ENCODE measurements around the gene CDK9.
A peak's percentile ranks its signal among the peaks of the same experiment; 100 is the strongest.
"Not testable (repeated sequence)": the region's sequence is repeated elsewhere in the genome, so short reads cannot be mapped to it uniquely, and the experiment has no call there.

CDK9 gene

GRCh38 chr9:127780126-127780885 lies 5.5 kb upstream of the CDK9 start:
- DNase-seq (ENCODE audit: low spot score): no peak

DNA sequence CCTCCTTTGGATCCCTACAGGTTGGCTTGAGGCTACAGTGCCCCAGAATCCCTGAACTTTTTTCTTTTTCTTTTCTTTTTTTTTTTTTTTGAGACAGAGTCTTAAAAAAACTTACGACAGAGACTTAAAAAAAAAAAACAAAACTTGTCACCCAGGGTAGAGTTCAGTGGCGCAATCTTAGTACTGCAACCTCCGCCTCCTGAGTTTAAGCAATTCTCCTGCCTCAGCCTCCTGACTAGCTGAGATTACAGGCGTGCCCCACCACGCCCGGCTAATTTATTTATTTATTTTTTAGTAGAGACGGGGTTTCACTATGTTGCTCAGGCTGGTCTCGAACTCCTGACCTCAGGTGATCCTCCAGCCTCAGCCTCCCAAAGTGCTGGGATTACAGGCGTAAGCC lies 4.9 kb upstream of the CDK9 start:
- not testable (repeated sequence) for DNase-seq (ENCODE audit: low spot score)

GRCh38 chr9:127781806-127782205 lies 4.0 kb upstream of the CDK9 start:
- DNase-seq (ENCODE audit: low spot score): no peak

DNA sequence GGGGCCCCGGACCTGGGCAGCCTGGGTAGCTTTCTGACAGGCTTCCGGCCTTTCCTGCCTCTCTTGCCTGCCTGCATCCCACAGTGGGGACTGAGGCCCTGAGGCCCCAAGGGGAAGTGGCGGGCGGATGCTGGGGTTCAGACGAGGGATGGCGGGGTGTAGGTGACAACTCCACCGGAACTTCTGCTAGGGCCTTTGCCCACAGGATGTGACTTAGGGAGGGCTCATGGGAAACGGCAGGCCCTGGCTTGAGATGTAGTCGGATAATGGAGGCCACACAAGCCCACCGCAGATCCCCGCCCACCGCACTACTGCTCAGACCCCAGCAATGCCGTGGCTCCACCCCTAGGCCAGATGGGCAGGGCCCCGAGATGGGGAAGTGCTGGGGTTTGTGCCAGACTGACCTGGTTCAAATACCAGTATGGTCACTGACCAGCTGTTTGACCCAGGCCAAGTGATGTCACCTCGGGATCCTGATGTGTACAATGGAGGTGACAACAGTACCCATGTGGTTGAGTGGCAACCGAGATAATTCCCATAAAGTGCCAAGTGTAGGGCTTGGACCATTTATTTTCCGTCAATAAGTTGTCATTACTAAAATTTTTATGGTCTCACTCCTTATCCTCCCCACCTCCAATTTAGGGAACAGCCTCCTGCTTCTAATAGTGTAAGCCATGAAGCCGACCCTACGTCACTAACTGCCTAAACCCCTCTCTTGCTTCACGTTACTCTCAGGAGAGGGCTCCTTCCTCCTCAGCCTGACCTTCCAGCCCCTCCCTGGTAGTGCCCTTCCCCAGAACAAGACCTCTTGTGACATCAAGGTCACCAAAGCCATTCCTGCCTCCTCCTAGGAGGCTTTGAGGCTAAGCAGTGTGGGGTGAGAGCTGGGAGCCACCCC lies 2.5 kb upstream of the CDK9 start:
- DNase-seq (ENCODE audit: low spot score): no peak

DNA sequence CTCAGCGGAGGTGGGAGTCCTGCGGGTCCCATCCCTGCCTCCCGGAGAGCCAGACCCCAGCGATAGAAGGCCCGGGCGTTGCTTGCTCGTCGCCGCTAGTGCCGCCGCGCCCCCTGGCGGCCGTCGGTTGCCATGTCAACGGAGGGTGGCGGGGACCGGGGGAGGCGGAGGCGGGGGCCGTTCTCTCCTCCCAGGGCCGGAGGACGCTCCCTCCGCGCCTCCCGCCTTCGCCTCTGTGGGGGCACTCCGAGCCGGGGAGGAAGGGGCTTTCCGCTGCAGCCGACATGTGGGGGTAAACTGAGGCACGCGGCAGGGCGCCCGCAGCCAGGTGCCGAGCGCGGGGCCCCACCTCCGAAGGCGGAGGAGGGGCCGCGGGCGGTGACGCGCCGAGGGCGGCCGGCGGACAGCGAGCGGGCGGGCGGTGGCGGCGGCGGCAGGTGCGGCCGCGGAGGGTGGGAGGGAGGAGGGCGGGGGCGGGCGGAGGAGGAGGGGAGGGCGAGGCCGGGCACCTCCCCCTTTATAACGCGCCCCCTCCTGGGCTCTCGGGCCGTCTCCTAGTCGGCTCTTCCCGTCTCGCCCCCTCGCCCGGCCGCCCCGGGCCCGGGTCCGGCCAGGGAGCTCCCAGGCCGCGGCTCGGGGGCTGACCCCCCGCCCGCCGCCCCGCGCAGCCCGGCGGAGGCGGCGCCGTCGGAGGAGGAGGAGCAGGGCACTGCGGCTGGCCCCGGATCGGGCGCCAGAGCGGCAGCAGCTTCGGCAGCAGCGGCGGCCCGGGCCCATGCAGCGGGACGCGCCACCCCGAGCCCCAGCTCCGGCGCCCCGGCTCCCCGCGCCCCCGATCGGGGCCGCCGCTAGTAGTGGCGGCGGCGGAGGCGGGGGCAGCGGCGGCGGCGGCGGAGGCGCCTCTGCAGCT lies 556 bp upstream of the CDK9 start:
- DNase-seq (ENCODE audit: low spot score): peak; percentile 96

DNA sequence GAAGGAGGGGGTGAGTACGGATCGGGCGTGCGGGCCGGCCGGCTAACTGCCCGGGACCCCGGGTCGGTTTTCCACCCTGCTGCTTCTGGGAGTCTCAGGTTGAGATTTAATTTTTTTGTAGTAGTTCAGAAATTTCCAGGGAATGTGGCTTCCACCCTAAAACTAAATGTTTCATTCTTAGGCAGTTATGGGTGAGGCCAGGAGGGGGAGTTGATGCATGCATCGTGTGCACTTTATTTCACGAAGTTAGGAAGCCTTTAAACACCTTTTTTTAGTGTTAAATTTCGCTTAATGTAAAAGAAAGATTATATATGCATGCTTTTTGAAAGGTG lies 905 bp downstream of the CDK9 start:
- DNase-seq (ENCODE audit: low spot score): peak; percentile 71

- no peak for DNase-seq (ENCODE audit: low spot score)
Observed at GRCh38 chr9:127788337-127789011, 2.6 kb downstream of the CDK9 start.

GRCh38 chr9:127789179-127789578 lies 3.3 kb downstream of the CDK9 start:
- no peak for DNase-seq (ENCODE audit: low spot score)

- no peak for DNase-seq (ENCODE audit: low spot score)
Observed at GRCh38 chr9:127790094-127790855, 4.4 kb downstream of the CDK9 start.

DNA sequence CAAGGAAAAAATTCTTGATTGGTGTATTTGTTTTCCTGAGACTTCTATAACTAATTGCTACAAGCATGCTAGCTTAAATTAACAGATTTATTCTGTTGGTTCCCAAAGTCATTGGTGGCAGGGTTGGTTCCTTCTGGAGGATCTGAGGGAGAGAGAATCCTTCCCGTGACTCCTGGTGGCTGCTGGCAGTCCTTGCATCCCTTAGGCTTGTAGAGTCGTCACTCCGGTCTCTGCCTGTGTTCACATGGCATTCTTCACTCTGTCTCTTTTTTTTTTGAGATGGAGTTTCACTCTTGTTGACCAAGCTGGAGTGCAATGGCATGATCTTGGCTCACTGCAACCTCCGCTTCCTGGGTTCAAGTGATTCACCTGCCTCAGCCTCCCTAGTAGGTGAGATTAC lies 5.3 kb downstream of the CDK9 start:
- no peak for DNase-seq (ENCODE audit: low spot score)

DNA sequence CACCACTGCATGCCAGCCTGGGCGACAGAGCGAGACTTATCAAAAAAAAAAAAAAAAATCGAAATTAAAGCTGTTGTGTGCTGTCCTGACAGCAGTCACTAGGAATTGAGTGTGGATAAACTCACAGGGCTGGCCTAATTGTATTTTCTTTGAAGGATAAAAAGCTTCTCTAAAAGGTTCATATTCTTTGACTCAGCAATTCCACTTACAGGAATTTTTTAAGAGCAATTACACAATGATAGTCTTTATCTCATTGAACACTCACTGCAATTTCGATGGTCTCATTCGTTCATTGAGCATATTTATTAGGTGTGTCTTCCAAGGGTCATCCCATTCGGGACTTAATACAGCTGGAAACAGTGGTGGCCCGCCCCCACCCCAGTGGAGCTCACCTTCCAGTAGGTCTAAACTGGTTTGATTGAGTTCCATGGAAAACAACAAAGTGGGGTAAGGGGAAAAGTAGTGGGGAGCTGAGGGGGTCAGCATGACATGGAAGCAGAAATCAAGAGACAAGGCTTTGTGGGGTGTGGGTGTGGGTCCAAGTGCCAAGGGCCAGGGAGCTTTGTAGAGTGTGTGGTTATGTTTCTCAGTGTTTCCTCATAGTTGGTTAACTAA lies 6.7 kb downstream of the CDK9 start:
- no peak for DNase-seq (ENCODE audit: low spot score)

- no peak for DNase-seq (ENCODE audit: low spot score)
Observed at GRCh38 chr9:127793093-127793708, 7.4 kb downstream of the CDK9 start.

DNA sequence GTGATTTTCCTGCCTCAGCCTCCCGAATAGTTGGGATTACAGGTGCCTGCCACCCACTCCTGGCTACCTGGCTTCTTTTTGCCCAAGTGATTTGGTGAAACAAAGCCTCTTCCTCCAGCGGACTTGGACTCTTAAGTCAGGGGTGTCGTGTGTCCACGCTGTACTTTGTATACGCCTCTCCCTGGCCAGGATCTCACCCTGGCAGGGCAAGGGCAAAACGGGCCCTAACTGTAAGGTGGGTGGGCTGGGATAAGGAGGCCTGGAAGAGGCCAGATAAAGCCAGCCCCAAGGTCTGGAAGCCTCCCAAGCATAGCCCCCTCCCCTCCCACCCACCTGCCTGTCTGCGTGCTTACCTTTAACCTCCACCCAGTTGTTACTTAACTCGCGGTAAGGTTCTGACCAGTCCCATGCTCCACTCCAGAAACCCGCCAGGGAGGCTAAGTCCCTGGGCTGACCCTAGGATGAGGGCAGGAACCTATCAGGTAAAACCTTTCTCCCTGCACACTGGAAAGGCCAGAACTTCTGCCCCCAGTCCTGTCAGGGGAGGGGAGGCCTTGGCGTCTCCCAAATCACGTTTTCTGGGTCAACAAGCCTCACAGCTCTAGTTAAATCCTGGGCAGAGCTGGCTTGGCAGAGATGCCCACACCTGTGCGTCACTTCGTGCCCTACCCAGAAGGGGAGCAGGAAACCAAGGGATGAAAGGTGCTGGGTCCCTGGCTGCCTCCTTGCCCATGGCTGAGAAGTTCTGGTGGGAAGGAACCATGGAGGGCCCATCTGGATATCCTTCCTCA lies 8.4 kb downstream of the CDK9 start:
- no peak for DNase-seq (ENCODE audit: low spot score)

GRCh38 chr9:127796225-127796813 lies 10.5 kb downstream of the CDK9 start:
- no peak for DNase-seq (ENCODE audit: low spot score)

- no peak for DNase-seq (ENCODE audit: low spot score)
Observed at GRCh38 chr9:127796852-127797370, 11.1 kb downstream of the CDK9 start.

DNA sequence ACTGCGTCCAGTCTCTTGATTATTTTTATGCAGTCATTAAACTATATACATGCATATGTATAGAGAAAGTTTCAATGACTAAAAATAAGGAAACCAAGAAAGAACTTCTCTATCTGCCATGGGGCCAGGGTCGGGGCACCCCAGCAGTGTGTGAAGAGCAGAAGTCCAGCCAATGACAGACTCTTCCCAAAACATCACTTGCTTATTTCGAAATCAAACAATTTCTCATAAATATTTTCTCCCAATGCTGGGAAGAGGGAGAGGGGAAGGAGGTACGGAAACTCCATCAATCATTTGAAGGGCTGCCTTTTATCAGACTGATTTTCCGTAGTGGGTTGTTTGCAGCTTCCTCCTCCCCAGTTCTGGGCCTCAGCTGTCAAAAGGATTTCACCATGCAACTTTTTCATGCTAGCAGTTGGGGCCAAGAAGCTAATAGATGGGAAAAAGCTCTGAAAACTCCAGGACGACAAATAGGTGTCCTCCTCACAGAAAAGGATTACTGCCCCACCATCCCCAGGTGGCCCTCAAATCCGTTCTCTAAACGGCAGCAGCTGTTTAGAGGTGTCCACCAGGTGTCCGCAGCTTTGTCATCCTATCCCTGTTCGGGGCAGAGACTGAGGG lies 16.2 kb downstream of the CDK9 start:
- no peak for DNase-seq (ENCODE audit: low spot score)

- peak; percentile 97 for DNase-seq (ENCODE audit: low spot score)
Observed at GRCh38 chr9:127802576-127803443, 17.0 kb downstream of the CDK9 start, which contains the start of gene FPGS. Gene FPGS (plus strand): TSS chr9:127802882. CDS start chr9:127802925, 43 bp downstream.
